Measurements from ENCODE around the gene ARHGAP8. TPM values are rescaled to one million over a fixed set of nuclear protein-coding genes. Genes with fewer than 3 reads are reported as not detected.
"Not testable (repeated sequence)": the region's sequence is repeated elsewhere in the genome, so short reads cannot be mapped to it uniquely, and the experiment has no call there.

The ARHGAP8 gene
- total RNA-seq, 1 donor from 2014 or later: 8.2 TPM

GRCh38 chr22:44884562-44884961 is 132.2 kb downstream of the ARHGAP8 start:
- no peak for DNase-seq (ENCODE audit: low spot score)

DNA sequence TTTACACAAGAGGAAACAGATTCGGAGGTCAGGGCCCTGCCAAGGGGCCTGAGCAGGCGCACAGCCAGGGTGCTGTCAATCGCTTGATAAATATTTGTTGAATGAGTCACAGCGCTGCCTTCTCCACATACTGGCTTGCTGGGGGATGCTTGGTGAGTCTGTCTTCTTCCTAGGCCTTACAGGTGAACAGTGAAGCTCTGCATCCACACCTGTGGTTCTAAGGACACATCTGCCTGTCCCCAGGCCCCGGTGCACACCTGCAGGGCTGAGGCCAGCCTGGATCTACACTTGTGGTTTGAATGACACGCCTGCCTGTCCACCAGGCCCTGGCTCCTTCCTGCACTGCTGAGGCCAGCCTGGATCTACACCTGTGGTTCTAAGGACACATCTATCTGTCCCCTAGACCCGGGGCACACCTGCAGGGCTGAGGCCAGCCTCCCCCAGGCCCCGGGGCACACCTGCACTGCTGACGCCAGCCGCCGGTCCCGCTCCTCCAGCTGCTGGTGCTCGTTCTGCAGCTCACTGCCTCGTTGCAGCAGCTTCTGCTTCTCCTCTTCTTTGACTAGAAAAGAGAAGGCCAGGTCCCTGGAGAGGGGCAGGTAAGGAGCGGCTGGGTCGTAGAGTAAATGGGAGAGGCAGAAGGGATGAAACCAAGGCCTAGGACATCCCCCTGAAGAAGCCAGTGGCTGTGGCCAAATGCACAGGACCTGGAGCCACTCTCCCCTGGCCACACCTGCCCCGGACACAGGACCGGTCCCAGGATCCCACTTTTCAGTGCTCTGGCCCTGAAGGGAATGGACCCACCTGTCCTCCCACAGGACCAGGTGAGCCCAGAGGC is 132.8 kb downstream of the ARHGAP8 start:
- DNase-seq (ENCODE audit: low spot score): peak; percentile 87

DNA sequence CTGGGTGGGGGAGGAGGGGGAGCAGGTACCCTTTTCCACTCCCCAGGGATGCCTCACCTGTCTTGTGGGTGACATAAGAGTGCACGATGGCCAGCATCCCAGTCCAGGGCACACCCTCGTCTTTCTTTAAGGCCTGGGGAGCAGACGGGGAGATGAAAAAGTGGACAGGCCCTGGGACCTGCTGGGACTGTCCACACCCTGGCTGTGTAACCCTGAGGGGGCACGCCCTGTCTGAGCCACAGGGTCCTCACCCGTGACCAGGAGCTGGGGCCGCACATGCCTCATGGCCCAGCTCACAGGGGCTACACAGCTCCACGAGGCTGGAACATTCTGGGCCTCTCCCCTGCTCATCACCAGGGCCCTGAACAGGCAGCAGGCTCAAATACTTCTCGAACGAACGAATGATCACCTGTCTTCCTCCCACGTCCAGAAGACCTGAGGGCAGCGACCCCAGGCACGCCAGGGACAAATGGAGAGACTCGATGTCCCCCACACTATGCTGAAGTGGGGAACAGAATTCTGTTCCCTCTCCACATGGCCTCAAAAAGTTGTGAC is 133.5 kb downstream of the ARHGAP8 start:
- DNase-seq (ENCODE audit: low spot score): peak; percentile 76

DNA sequence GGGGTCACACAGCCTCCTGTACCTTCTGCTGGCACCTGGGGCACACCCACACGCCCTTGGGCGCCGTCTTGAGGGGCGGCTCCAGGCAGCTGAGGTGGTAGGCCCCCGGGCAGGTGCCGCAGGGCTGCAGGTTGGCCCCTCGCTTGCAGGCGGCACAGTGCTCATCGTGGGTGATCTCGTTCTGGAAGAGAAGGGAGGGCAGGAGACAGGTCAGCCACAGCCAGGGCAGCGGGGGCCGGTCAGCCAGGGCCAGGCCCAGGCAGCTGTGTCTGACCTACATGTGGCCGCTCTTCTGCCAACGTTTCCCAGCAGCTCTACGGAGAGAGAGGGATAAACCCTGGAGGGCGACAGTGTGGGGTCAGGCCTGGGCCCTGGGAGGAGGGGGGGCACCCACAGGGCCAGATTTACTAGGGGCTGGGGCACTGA is 135.6 kb downstream of the ARHGAP8 start:
- DNase-seq (ENCODE audit: low spot score): peak; percentile 85

- peak; percentile 76 for DNase-seq (ENCODE audit: low spot score)
Measured at GRCh38 chr22:44888491-44889254, 136.3 kb downstream of the ARHGAP8 start.

DNA sequence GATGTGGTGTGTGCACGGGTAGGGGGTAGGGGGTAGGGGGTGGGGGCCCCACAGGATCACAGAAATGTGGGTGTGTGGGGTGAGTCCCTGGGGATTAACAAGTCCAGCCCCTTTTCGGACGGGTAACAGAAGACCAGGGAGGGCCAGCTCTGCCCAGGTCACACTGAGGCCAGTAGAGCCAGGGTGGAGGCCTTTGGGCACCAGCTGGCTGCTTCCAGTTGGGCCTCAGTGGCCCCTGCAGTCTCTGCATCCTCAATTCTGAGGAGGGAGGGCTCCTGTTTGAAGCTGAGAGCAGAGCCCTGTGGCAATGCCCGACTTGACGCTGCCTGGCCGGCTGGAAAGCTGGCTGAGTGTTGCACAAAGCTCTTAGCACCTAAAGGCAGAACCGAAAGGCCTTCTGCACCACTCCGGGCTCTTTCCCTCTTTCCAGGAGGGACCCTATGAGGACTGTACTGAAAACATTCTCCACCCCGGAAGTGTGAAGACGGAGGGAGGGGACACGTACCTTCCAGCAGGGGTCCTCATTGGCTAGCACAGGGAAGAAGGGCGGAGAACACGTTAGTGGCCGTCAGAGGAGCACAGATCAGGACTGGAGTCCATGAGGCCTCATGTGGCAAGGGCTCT is 137.0 kb downstream of the ARHGAP8 start:
- peak; percentile 83 for DNase-seq (ENCODE audit: low spot score)

- peak; percentile 86 for DNase-seq (ENCODE audit: low spot score)
Measured at GRCh38 chr22:44890416-44891292, 138.3 kb downstream of the ARHGAP8 start.

DNA sequence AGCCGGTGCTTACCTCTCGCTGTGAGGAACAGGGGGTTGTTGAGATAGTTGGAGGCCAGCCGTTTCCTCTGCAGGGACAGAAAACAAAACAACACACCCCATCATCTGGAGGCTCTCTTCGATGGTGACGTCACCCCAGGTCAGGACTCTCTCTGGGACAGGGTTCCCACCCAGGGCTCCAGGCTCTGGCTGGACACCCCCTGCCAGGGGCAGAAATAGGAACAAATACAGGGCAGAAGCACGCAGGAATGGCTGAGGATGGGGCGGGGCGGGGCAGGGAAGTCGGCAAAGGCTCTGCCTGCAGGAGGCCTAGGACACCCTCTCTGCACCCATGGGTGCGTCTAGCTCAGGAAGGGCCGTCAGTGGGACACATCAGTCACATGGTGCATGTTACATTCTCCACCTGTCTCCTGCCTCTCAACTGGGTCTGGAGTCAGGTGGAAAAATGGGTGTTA is 138.9 kb downstream of the ARHGAP8 start:
- peak; percentile 76 for DNase-seq (ENCODE audit: low spot score)

DNA sequence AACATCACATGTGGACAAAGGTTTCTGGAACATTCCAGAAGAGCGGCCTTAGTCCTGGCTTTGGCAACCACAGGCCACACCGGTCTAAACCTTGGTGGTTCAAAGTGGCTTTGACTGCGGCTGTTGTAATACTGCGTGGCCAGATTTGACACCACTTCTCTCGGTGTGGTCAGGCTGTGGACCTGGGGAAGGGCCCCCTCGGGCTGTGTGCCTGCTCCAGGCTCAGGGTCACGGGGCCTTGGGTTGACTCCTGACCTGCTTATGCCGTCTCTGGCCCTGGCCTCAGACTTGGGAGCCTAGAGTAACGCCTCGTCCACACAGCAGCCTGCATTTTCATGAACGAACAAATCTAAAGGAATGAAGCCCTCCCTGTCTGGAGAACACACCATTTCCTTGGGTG is 139.4 kb downstream of the ARHGAP8 start:
- peak; percentile 77 for DNase-seq (ENCODE audit: low spot score)

GRCh38 chr22:44892243-44892642 is 139.9 kb downstream of the ARHGAP8 start:
- peak; percentile 72 for DNase-seq (ENCODE audit: low spot score)

DNA sequence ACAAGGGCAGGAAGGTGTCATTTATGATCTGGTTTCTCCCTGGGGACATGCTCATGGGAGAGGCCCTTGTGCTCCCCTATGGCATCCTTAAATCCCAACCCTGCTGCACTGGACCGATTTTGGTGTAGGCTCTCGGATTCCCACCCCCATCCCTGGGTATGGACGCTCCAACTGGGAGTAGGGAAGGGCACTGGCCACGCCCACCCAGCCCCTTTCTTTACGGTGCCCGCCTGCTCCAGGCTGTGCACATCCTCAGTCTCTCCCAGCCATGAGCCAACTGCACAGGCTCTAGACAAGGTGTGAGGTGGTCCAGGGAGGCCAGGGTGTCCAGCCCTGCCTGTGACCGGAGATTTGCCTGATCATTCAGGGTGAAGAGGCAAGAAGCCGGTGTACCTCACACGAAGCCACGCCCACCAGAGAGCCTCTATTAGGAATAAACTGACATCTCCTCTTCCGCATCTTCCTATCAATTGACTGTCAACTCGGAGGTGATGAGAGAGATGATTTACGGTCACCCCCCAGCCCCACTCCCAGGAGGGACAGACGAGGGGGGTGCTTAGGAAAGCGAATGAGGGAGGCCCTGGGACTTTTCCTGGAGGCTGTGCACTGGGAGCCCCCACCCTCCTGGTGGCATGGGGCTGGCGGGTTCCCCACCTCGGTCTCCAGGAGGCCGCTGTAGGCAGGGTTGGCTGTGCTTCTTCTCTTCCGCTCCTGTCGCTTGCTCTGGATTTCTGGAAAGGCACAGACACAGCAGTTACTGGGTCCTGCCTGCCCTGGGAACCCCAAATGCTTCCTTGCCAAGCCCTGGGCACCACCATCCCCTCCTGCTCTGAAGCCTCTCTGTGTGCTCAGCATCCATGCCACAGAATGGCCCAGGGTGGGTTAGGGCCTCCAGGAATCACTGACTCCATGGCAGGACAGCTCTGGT is 140.7 kb downstream of the ARHGAP8 start:
- DNase-seq (ENCODE audit: low spot score): no peak

- no peak for DNase-seq (ENCODE audit: low spot score)
Measured at GRCh38 chr22:44893731-44894080, 141.3 kb downstream of the ARHGAP8 start.

GRCh38 chr22:44894321-44894720 is 141.9 kb downstream of the ARHGAP8 start:
- no peak for DNase-seq (ENCODE audit: low spot score)

DNA sequence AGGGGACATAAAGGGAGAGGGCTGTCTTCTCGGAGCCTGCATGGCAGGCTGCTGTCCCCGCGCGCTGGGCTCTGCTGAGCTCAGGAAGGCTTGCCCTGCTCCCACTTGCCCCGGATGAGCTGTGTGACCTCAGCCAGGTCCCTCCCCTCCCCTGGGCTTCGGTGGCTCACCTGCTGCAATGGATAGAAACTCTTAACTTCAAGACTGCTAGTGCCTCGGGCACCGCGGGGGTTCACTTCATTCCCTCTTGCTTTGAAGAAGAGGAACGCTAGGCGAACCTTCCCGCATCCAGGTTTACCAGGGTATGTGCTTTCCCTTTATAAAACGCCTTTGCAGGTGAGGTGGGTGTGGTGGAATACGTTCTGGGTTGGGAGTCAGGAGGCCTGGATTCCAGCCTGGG is 142.4 kb downstream of the ARHGAP8 start:
- peak; percentile 71 for DNase-seq (ENCODE audit: low spot score)

GRCh38 chr22:44895296-44896055 is 143.1 kb downstream of the ARHGAP8 start:
- DNase-seq (ENCODE audit: low spot score): no peak

DNA sequence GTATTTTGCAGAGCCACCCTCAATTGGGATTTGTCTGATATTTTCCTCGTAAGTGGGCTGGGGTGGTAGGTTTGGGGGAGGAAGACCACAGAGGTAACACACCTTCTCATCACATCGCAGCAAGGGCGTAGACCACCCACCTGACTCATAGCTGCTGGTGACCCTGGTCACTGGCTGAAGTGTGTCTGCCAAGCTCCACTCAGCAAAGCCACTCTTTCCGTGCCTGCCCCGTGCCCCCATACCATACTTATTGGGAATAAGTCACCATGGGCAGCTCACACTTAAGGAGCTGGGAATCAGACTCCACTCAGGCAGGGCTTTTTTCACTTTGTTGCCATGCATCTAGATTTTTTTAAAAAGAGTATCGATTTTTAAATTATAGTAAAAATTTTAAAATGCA is 145.9 kb downstream of the ARHGAP8 start:
- no peak for DNase-seq (ENCODE audit: low spot score)

DNA sequence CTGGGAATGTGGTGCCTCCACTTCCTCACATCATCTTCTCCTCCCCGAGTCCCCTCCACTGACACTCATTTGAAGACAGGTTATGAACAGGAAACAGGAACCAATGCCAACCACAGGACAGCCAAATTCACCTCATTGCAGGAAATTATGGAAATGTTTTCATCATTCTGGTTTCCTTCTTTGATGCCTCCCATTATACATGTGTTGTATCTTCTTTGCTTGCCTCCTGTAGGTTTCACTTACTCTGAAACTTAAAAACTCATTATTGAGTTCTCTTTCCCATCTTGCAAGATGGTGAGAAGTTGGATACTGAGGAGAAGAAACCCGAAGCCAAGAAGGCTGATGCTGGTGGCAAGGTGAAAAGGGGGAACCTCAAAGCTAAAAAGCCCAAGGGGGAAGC is 148.9 kb downstream of the ARHGAP8 start:
- DNase-seq (ENCODE audit: low spot score): no peak

DNA sequence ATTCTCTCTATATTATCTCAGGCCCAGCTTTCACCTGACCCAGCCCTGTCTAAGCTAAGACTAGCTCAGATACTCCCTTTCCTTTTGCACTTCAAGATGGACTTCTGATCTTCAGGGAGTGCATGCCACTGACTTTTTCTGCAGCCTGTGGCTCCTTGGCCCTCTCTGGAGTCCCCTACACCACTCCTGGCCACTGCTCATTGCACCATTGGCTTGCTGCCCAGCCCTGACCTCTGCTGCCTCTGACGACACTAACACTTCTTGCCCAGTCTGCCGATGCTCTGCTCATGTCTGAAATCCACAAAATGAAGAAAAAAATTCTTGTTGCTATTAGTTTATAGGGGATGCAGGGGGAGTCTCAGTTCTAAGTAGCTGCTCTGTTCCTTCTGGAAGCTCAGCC is 150.8 kb downstream of the ARHGAP8 start:
- DNase-seq (ENCODE audit: low spot score): not testable (repeated sequence)

Data from mesenteric fat pad (tissue), 1 donor.